Endothelial cell of umbilical vein (primary cell): ENCODE measurements around the gene AFF1.

Experiments used
- EZH2 ChIP-seq: IDR thresholded peaks from 2 replicates; pipeline ENCODE4 v1.6.1; 2012; ENCODE audit warnings: borderline replicate concordance, low read depth, mild to moderate bottlenecking, moderate library complexity, low read length, inconsistent platforms; ENCODE audit not compliant: severe bottlenecking
- GATA2 ChIP-seq: IDR thresholded peaks from 2 replicates; pipeline ENCODE4 v1.7.0; 2011; ENCODE audit warnings: low read depth, mild to moderate bottlenecking, moderate library complexity, mixed read lengths, low read length; ENCODE audit not compliant: insufficient read length, insufficient read depth
- JUN ChIP-seq: IDR thresholded peaks from 2 replicates; pipeline ENCODE4 v1.6.1; 2011; ENCODE audit warnings: borderline replicate concordance, low read depth; ENCODE audit not compliant: insufficient read length, insufficient read depth
- POLR2A ChIP-seq: IDR thresholded peaks from 2 replicates; pipeline ENCODE4 v1.6.1; 2012; ENCODE audit warnings: low read depth, mild to moderate bottlenecking, control low read depth, low read length
- POLR2AphosphoS5 ChIP-seq: IDR thresholded peaks from 2 replicates; pipeline ENCODE4 v1.6.1; 2012; ENCODE audit warnings: low read depth, mild to moderate bottlenecking, control low read depth, low read length, moderate library complexity; ENCODE audit not compliant: insufficient read depth
- TF ChIP-seq, protein P1 (sequence below): IDR thresholded peaks from 2 replicates; pipeline ENCODE4 v1.6.1; 2011; ENCODE audit not compliant: insufficient read depth, insufficient read length
- TF ChIP-seq, protein P2 (sequence below), 2 donors: IDR thresholded peaks; 1 replicate in 1 of 2; 2 replicates in 1 of 2; pipeline ENCODE4 v1.5.1; 2011; ENCODE audit warnings: low read length in 2 of 2, mild to moderate bottlenecking in 2 of 2, moderate library complexity in 2 of 2, control low read depth in 1 of 2, inconsistent platforms in 1 of 2, low read depth in 1 of 2; ENCODE audit not compliant: insufficient read depth in 1 of 2; ENCODE audit errors: extremely low read depth in 1 of 2

- TF ChIP-seq, protein P1, sequence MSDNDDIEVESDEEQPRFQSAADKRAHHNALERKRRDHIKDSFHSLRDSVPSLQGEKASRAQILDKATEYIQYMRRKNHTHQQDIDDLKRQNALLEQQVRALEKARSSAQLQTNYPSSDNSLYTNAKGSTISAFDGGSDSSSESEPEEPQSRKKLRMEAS = no peak
- TF ChIP-seq, protein P2, sequence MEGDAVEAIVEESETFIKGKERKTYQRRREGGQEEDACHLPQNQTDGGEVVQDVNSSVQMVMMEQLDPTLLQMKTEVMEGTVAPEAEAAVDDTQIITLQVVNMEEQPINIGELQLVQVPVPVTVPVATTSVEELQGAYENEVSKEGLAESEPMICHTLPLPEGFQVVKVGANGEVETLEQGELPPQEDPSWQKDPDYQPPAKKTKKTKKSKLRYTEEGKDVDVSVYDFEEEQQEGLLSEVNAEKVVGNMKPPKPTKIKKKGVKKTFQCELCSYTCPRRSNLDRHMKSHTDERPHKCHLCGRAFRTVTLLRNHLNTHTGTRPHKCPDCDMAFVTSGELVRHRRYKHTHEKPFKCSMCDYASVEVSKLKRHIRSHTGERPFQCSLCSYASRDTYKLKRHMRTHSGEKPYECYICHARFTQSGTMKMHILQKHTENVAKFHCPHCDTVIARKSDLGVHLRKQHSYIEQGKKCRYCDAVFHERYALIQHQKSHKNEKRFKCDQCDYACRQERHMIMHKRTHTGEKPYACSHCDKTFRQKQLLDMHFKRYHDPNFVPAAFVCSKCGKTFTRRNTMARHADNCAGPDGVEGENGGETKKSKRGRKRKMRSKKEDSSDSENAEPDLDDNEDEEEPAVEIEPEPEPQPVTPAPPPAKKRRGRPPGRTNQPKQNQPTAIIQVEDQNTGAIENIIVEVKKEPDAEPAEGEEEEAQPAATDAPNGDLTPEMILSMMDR (IDR thresholded peaks at IDR 0.05; ENCODE audit: extremely low read depth in 1 of 2, insufficient read depth in 1 of 2, low read depth in 1 of 2, low read length in 2 of 2) = peak; percentile 62 to 68
- no peak for TF ChIP-seq POLR2A
- no peak for TF ChIP-seq EZH2
- TF ChIP-seq GATA2 = no peak
- no peak for TF ChIP-seq POLR2AphosphoS5
- no peak for TF ChIP-seq JUN
These were observed 215.9 kb downstream of the AFF1 start for GRCh38 chr4:87150498-87151261.
